HG03280 (cell line): ENCODE results near the gene ITPRIP.

Experiments used
- ATAC-seq: cut with Tn5 transposase; IDR thresholded peaks from one replicate; pipeline ENCODE4 v1.9.1; 2021; ENCODE audit warnings: mild to moderate bottlenecking, moderate library complexity; ENCODE audit not compliant: unreplicated experiment

The ITPRIP gene

GRCh38 chr10:104342941-104343411, 4.7 kb upstream of the ITPRIP start:
- no peak for ATAC-seq

- no peak for ATAC-seq
Measured at GRCh38 chr10:104340641-104341040, 2.4 kb upstream of the ITPRIP start.

- ATAC-seq, result no peak
Measured at GRCh38 chr10:104340111-104340526, 1.9 kb upstream of the ITPRIP start.

GRCh38 chr10:104339469-104340110, 1.3 kb upstream of the ITPRIP start:
- no peak for ATAC-seq

GRCh38 chr10:104337521-104337984, 712 bp downstream of the ITPRIP start:
- ATAC-seq, result peak; percentile 39

GRCh38 chr10:104336821-104337467, 1.3 kb downstream of the ITPRIP start:
- ATAC-seq, result peak; percentile 35

GRCh38 chr10:104334965-104335650, 3.2 kb downstream of the ITPRIP start:
- ATAC-seq, result no peak

GRCh38 chr10:104334561-104334960, 3.7 kb downstream of the ITPRIP start:
- no peak for ATAC-seq

- ATAC-seq, result no peak
Measured at GRCh38 chr10:104333728-104334373, 4.4 kb downstream of the ITPRIP start.

- ATAC-seq, result no peak
Measured at GRCh38 chr10:104333032-104333727, 5.1 kb downstream of the ITPRIP start.

- ATAC-seq, result no peak
Measured at GRCh38 chr10:104332243-104333031, 5.8 kb downstream of the ITPRIP start.

GRCh38 chr10:104331208-104331838, 6.9 kb downstream of the ITPRIP start:
- ATAC-seq, result no peak

- no peak for ATAC-seq
Measured at GRCh38 chr10:104330168-104331110, 7.8 kb downstream of the ITPRIP start.

GRCh38 chr10:104329735-104330134, 8.5 kb downstream of the ITPRIP start:
- no peak for ATAC-seq

GRCh38 chr10:104328896-104329710, 9.2 kb downstream of the ITPRIP start:
- no peak for ATAC-seq

GRCh38 chr10:104328646-104328895, 9.7 kb downstream of the ITPRIP start:
- no peak for ATAC-seq

GRCh38 chr10:104327745-104328645, 10.3 kb downstream of the ITPRIP start:
- no peak for ATAC-seq
